OCI-LY3 (cell line): ENCODE data around the gene C6orf141.

Experiments used
- H2AFZ ChIP-seq: fragments of 200-600, 300-600 bp; shearing (Covaris generic); 2 replicates; pipeline ENCODE4 v1.6.0; 2014; ENCODE audit warnings: antibody characterized with exemption, low read depth, low read length
- H3K27ac ChIP-seq: fragments of 200-600, 300-600 bp; sonication (generic); 2 replicates; pipeline ENCODE4 v1.5.1; 2014; ENCODE audit warnings: mild to moderate bottlenecking, low read length, moderate library complexity, mixed read lengths
- H3K27me3 ChIP-seq: fragments of 200-600, 300-600 bp; sonication (generic); 2 replicates; pipeline ENCODE4 v1.6.1; 2014; ENCODE audit warnings: low read depth, low read length, mixed read lengths
- H3K36me3 ChIP-seq: fragments of 200-600, 300-600 bp; sonication (generic); replicated peaks from 2 replicates; pipeline ENCODE3; 2014; ENCODE audit warnings: low read depth, low read length, mixed read lengths
- H3K4me1 ChIP-seq: fragments of 300-600, 200-600 bp; sonication (generic); 2 replicates; pipeline ENCODE4 v1.6.1; 2014; ENCODE audit warnings: low read length, mixed read lengths
- H3K4me2 ChIP-seq: fragments of 200-600, 300-600 bp; sonication (generic); 2 replicates; pipeline ENCODE4 v1.6.1; 2014; ENCODE audit warnings: low read length, mixed read lengths
- H3K4me3 ChIP-seq: fragments of 300-600, 200-600 bp; sonication (generic); 2 replicates; pipeline ENCODE4 v1.5.1; 2014; ENCODE audit warnings: antibody characterized with exemption, mild to moderate bottlenecking, low read length, moderate library complexity
- H3K79me2 ChIP-seq: fragments of 300-600, 200-600 bp; shearing (Covaris generic); 2 replicates; pipeline ENCODE4 v1.6.1; 2014; ENCODE audit warnings: mild to moderate bottlenecking, low read length, mixed read lengths
- H3K9ac ChIP-seq: fragments of 300-600, 200-600 bp; shearing (Covaris generic); 2 replicates; pipeline ENCODE4 v1.6.0; 2014; ENCODE audit warnings: mild to moderate bottlenecking, low read length, moderate library complexity
- H3K9me3 ChIP-seq: fragments of 200-600, 300-600 bp; shearing (Covaris generic); 2 replicates; pipeline ENCODE4 v1.6.1; 2014; ENCODE audit warnings: low read length, mixed read lengths; ENCODE audit not compliant: insufficient read depth
- H4K20me1 ChIP-seq: fragments of 200-600, 300-600 bp; sonication (generic); 2 replicates; pipeline ENCODE4 v1.6.1; 2016; ENCODE audit warnings: low read length, mixed read lengths; ENCODE audit not compliant: insufficient read depth
- EZH2phosphoT487 ChIP-seq: fragments of 200-600 bp; shearing (Covaris generic); IDR thresholded peaks from 2 replicates; pipeline ENCODE4 v1.6.1; 2018; ENCODE audit warnings: antibody characterized with exemption, mixed run types, low read depth
- TF ChIP-seq, protein P1 (sequence below): fragments of 200-600, 300-600 bp; sonication (generic); IDR thresholded peaks from 2 replicates; pipeline ENCODE4 v1.5.1; 2014; ENCODE audit warnings: antibody characterized with exemption, low read length, low read depth

Gene C6orf141

DNA sequence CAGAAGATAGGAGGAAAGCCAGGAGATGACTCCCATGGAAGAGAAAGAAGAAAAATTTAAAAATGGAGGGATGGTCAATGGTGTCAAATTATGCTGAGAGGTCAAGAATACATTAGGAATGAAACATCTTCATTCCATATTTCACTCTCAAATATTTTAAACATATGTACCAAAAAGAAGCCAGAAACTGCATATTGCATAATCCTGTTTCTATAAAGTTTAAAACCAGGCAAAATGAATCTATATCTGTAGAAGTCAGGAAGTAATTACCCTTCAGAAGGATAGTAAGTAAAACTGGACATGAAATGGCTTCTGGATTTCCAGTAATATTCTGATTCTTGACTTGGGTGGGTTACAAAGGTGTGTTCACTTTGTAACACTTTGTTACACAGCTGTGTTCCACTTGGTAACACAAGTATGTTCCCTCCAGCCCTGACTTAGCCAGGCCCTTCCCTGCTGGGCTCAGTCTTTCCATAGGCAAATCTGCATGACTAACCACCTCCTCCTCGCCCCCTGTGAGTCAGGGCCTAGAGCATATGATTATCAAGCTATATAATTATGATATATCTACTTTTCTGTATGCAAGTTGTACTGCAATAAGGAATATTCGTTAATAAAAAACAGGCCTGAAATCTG lies 20.2 kb upstream of the C6orf141 start:
- H3K9me3 ChIP-seq = no peaks in the 10 kb centered on the region
- TF ChIP-seq, protein P1, sequence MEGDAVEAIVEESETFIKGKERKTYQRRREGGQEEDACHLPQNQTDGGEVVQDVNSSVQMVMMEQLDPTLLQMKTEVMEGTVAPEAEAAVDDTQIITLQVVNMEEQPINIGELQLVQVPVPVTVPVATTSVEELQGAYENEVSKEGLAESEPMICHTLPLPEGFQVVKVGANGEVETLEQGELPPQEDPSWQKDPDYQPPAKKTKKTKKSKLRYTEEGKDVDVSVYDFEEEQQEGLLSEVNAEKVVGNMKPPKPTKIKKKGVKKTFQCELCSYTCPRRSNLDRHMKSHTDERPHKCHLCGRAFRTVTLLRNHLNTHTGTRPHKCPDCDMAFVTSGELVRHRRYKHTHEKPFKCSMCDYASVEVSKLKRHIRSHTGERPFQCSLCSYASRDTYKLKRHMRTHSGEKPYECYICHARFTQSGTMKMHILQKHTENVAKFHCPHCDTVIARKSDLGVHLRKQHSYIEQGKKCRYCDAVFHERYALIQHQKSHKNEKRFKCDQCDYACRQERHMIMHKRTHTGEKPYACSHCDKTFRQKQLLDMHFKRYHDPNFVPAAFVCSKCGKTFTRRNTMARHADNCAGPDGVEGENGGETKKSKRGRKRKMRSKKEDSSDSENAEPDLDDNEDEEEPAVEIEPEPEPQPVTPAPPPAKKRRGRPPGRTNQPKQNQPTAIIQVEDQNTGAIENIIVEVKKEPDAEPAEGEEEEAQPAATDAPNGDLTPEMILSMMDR = no peak
- TF ChIP-seq EZH2phosphoT487 = no peak
- no peaks in the 10 kb centered on the region for H3K4me1 ChIP-seq
- H3K27ac ChIP-seq = no peak overlapping the region
- no peaks in the 10 kb centered on the region for H4K20me1 ChIP-seq
- H3K79me2 ChIP-seq = no peaks in the 10 kb centered on the region
- no peak overlapping the region for H3K4me2 ChIP-seq
- H2AFZ ChIP-seq = no peak overlapping the region
- H3K36me3 ChIP-seq = no peaks in the 10 kb centered on the region
- H3K4me3 ChIP-seq = no peak overlapping the region
- no peak overlapping the region for H3K9ac ChIP-seq
- no peaks in the 10 kb centered on the region for H3K27me3 ChIP-seq

DNA sequence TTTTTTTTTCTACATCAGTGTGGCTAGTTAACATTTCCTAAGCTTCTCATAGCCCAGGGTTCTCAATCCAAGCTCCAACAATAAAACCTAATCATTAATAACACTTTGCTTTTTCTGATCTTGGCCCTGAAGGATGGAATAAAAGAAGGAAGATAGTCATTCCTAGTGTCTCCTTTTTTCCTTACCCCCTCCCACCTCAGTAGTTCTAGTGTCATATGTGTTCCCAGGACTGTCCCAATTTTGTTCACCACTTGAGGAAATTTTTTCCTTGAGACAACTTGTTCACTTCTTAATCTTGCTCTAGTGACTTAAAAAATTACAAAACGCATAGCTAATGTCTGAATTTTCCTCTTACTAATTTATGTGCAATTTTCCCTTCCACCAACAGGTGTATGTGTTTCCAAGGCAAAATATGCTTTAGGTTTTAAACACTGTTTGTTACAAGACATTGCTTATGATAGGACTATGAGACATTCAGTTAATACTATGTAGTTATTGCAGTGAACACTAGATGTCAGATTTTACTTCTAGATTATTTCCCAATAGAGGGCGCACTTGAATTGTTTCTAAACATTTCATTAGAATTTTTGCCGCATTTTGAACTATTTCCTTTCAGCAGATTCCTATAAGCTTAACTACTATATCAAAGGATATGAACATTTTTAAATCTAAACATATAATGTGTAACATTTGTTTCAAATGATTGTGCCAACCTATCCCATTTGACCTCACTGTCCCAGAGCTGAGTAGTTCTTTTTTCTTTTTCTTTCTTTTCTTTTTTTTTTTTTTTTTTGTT lies 18.5 kb upstream of the C6orf141 start:
- peak overlapping the region; percentile 87 for H2AFZ ChIP-seq
- no peaks in the 10 kb centered on the region for H3K4me1 ChIP-seq
- H3K4me2 ChIP-seq = peak overlapping the region; percentile 59
- no peaks in the 10 kb centered on the region for H3K27me3 ChIP-seq
- TF ChIP-seq EZH2phosphoT487 = no peak
- TF ChIP-seq, protein P1 = peak; percentile 100
- H3K9me3 ChIP-seq = no peaks in the 10 kb centered on the region
- H3K27ac ChIP-seq = no peak overlapping the region
- peak overlapping the region; percentile 63 for H3K4me3 ChIP-seq
- H3K9ac ChIP-seq = peak overlapping the region; percentile 36
- no peaks in the 10 kb centered on the region for H3K36me3 ChIP-seq
- H3K79me2 ChIP-seq = no peaks in the 10 kb centered on the region
- no peaks in the 10 kb centered on the region for H4K20me1 ChIP-seq

DNA sequence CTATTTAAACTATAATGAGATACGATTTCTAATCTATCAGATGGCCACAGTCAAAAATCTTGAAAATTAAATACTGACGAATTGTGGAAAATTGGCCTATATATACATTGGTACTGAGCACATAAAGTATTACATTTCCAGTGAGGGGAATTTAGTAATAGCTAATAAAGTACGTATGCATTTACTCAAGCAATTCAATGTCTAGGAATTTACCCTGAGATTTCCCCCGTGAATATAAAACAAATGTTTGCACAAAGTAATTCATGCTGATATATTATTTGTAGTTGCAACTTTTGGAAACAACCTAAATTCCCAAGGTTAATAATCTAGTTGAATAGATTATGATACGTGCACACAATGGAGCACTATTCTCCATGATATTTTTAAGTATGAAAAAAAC lies 14.7 kb upstream of the C6orf141 start:
- no peak overlapping the region for H3K4me2 ChIP-seq
- H3K4me1 ChIP-seq = no peaks in the 10 kb centered on the region
- no peak overlapping the region for H2AFZ ChIP-seq
- no peaks in the 10 kb centered on the region for H3K36me3 ChIP-seq
- H4K20me1 ChIP-seq = no peaks in the 10 kb centered on the region
- H3K9ac ChIP-seq = no peak overlapping the region
- no peak overlapping the region for H3K27ac ChIP-seq
- no peaks in the 10 kb centered on the region for H3K27me3 ChIP-seq
- no peaks in the 10 kb centered on the region for H3K9me3 ChIP-seq
- H3K4me3 ChIP-seq = no peak overlapping the region
- TF ChIP-seq, protein P1 = no peak
- no peak for TF ChIP-seq EZH2phosphoT487
- no peaks in the 10 kb centered on the region for H3K79me2 ChIP-seq

DNA sequence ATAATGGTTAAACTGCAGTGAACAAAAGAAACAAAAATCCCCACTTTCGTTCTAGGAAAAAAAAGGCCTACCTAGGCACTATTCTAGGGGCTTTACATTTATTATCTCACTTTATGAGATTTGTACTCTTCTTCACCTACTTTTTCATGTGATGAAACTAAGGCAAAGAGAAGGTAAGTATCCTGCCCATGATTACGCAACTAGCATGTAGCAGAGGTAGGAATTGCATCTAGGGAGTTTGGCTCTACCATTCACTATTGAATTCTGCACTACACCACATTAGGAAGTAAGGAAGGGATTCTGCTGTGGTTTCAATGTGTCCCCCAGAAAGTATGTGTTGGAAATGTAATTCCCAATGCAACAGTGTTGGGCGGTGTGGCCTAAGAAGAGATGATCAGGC lies 11.4 kb upstream of the C6orf141 start:
- TF ChIP-seq, protein P1 = no peak
- TF ChIP-seq EZH2phosphoT487 = no peak
- no peak overlapping the region for H3K27ac ChIP-seq
- H2AFZ ChIP-seq = no peak overlapping the region
- no peaks in the 10 kb centered on the region for H3K36me3 ChIP-seq
- H3K4me3 ChIP-seq = no peak overlapping the region
- no peaks in the 10 kb centered on the region for H3K4me1 ChIP-seq
- H3K9me3 ChIP-seq = no peaks in the 10 kb centered on the region
- H3K79me2 ChIP-seq = no peaks in the 10 kb centered on the region
- H3K27me3 ChIP-seq = no peaks in the 10 kb centered on the region
- no peak overlapping the region for H3K4me2 ChIP-seq
- H4K20me1 ChIP-seq = no peaks in the 10 kb centered on the region
- H3K9ac ChIP-seq = no peak overlapping the region
